Spleen (tissue), 11 donors: ENCODE data around the gene DPPA2. TPM values are rescaled to one million over a fixed set of nuclear protein-coding genes. Genes with fewer than 3 reads are reported as not detected.

Source experiments
- DNase-seq: peaks from one replicate; pipeline ENCODE4 v3.0.0-alpha.2; 2020
- H3K27ac ChIP-seq, 8 donors: fragments of 200-600 bp; sonication (generic) in 7 of 8; 1 replicate in 4 of 8; 2 replicates in 4 of 8; pipeline versions ENCODE4 v1.5.0 to v1.8.0; 2016 to 2021; ENCODE audit warnings: inconsistent platforms in 4 of 8, mild to moderate bottlenecking in 4 of 8, moderate library complexity in 1 of 8
- H3K27me3 ChIP-seq, 7 donors: fragments of 200-600 bp; sonication (generic) in 6 of 7; replicated peaks in 1 of 7; 1 replicate in 4 of 7; 2 replicates in 3 of 7; pipeline versions ENCODE4 v1.5.0 to v1.8.0; 2016 to 2021; ENCODE audit warnings: inconsistent platforms in 3 of 7, mild to moderate bottlenecking in 1 of 7
- H3K36me3 ChIP-seq, 6 donors: fragments of 200-600 bp; sonication (generic) in 5 of 6; 1 replicate in 4 of 6; 2 replicates in 2 of 6; pipeline versions ENCODE4 v1.5.0 to v1.8.0; 2016 to 2021; ENCODE audit warnings: inconsistent platforms in 2 of 6
- H3K4me1 ChIP-seq, 6 donors: fragments of 200-600 bp; sonication (generic) in 5 of 6; 1 replicate in 3 of 6; 2 replicates in 3 of 6; pipeline versions ENCODE4 v1.5.0 to v1.8.0; 2016 to 2021; ENCODE audit warnings: inconsistent platforms in 3 of 6
- H3K4me3 ChIP-seq, 8 donors: fragments of 200-600 bp; sonication (generic) in 7 of 8; 1 replicate in 4 of 8; 2 replicates in 4 of 8; pipeline versions ENCODE4 v1.5.0 to v1.8.0; 2016 to 2021; ENCODE audit warnings: inconsistent platforms in 4 of 8, mild to moderate bottlenecking in 4 of 8, moderate library complexity in 2 of 8
- H3K9me3 ChIP-seq, 8 donors: fragments of 200-600 bp; sonication (generic) in 7 of 8; 1 replicate in 4 of 8; 2 replicates in 4 of 8; pipeline versions ENCODE4 v1.5.0 to v1.8.0; 2016 to 2021; ENCODE audit warnings: inconsistent platforms in 4 of 8
- CTCF ChIP-seq, 11 experiments: fragments of 200-600 bp in 7 of 11; fragments of 450-650 bp in 4 of 11; sonication (generic) in 4 of 11; IDR thresholded peaks in 8 of 11; conservative IDR thresholded peaks in 3 of 11; 1 replicate in 7 of 11; 2 replicates in 4 of 11; pipeline versions ENCODE4 v1.4.0 to v1.8.0; 2016 to 2021; ENCODE audit warnings: antibody characterized with exemption in 11 of 11, inconsistent platforms in 4 of 11, mild to moderate bottlenecking in 1 of 11
- POLR2A ChIP-seq, 3 donors: fragments of 450-650 bp; IDR thresholded peaks; one replicate each; pipeline ENCODE4 v1.5.1; 2017; ENCODE audit warnings: antibody characterized with exemption in 3 of 3, mild to moderate bottlenecking in 1 of 3
- POLR2AphosphoS5 ChIP-seq, 3 donors: sonication (generic); formaldehyde crosslinking; IDR thresholded peaks; one replicate each; pipeline ENCODE4 v1.5.1; 2017; ENCODE audit warnings: antibody characterized with exemption in 3 of 3
- WGBS, 5 donors: extraction: QIAGEN DNeasy Blood & Tissue Kit in 3 of 5; methylation state at CpG; one replicate each; pipeline versions ENCODE4 v1.1.5 to v1.1.7; 2013 to 2018; 5-methylcytosine and 5-hydroxymethylcytosine counted together
- intact Hi-C: fragments of 100-400 bp; cut with DNase I; formaldehyde crosslinking; loops from one replicate; pipeline ENCODE4 v1.15.0; 2023; ENCODE audit warnings: low total_unique reads
- polyA plus RNA-seq, 3 donors: library from polyadenylated mRNA; stranded (reverse); fragments of 200-250 nt; gene quantifications; one replicate each; pipeline ENCODE4 v1.2.1, GENCODE V29; 2013
- total RNA-seq, 7 donors: library from RNA; depleted of rRNA in 3 of 7; stranded (reverse); fragments of >200 nt in 3 of 7; fragmentation: NEBNext Ultra II Directional in 4 of 7; extraction: Animal tissue kit (Norgen Biotek cat#: 25700) in 4 of 7; gene quantifications; one replicate each; pipeline versions ENCODE4 v1.1.0 to v1.2.1, GENCODE V29; 2016 to 2021
- donor health status: healthy with polysubstance abuse.
- donor health status: DM: no; HTN: no; CAD: no; lungs with moderate emphysema.
- donor health status: DM: no; HTN: no; CAD: no.
- donor health status: Bipolar disorder and iron deficiency.
- donor health status: healthy.
- donor health status: DM: no; HTN: no; CAD: no.
- donor health status: DM: yes; HTN: yes; CAD: no.

Gene DPPA2
- total and polyA plus RNA-seq, 10 donors, result not detected

- intact Hi-C loops, result no loop called here
- H3K27ac ChIP-seq, result no peak overlapping the region
- 17 to 28% (median 20%) methylated on average over 4 of the region's 4 CpGs for WGBS, 5 donors
- no peak overlapping the region for H3K4me3 ChIP-seq
- TF ChIP-seq POLR2AphosphoS5 (IDR thresholded peaks at IDR 0.05) (no peak), CTCF (IDR thresholded peaks at IDR 0.05 in 8 of 11, conservative IDR thresholded peaks at IDR 0.05 in 3 of 11) (no peak), POLR2A (IDR thresholded peaks at IDR 0.05) (no peak)
- H3K36me3 ChIP-seq, result no peaks in the 10 kb centered on the region
- peaks cover 0 to 43% (median 9%) of the 10 kb centered on the region in 7 donors for H3K27me3 ChIP-seq
- peaks cover 0 to 13% (median 8%) of the 10 kb centered on the region in 6 donors for H3K4me1 ChIP-seq
- H3K9me3 ChIP-seq, result peaks cover 0 to 2% (median 0%) of the 10 kb centered on the region in 8 donors
- no peak for DNase-seq
These were observed 22.0 kb upstream of the DPPA2 start for GRCh38 chr3:109338322-109338721.

GRCh38 chr3:109337393-109337792 lies 21.1 kb upstream of the DPPA2 start, which contains the start of gene DPPA4:
Gene DPPA4, minus strand, starts transcription at chr3:109337546. Its CDS starts 29 bp downstream, at chr3:109337517.
- peaks cover 0 to 43% (median 9%) of the 10 kb centered on the region in 7 donors for H3K27me3 ChIP-seq
- H3K36me3 ChIP-seq, result no peaks in the 10 kb centered on the region
- WGBS, 5 donors, result 30 to 54% (median 43%) methylated on average over 5 of the region's 5 CpGs
- peak within 1 kb of the TSS in 6 of 8 donors; percentile 15 to 53 (median 21) for H3K4me3 ChIP-seq
- H3K9me3 ChIP-seq, result peaks cover 0 to 2% (median 0%) of the 10 kb centered on the region in 8 donors
- intact Hi-C loops, result no loop called here
- no peak for DNase-seq
- H3K27ac ChIP-seq, result no peak within 1 kb of the TSS
- TF ChIP-seq CTCF (IDR thresholded peaks at IDR 0.05 in 8 of 11, conservative IDR thresholded peaks at IDR 0.05 in 3 of 11), result no peak
- no peak for TF ChIP-seq POLR2AphosphoS5 (IDR thresholded peaks at IDR 0.05)
- TF ChIP-seq POLR2A (IDR thresholded peaks at IDR 0.05), result no peak
- H3K4me1 ChIP-seq, result peaks cover 0 to 13% (median 8%) of the 10 kb centered on the region in 6 donors

- Histone ChIP-seq H3K9me3 (peaks cover 0 to 2% (median 0%) of the 10 kb centered on the region in 8 donors), H3K4me1 (peaks cover 0 to 13% (median 8%) of the 10 kb centered on the region in 6 donors), H3K27me3 (peaks cover 0 to 43% (median 9%) of the 10 kb centered on the region in 7 donors), H3K4me3 (peak overlapping the region in 6 of 8 donors; percentile 15 to 53 (median 21)), H3K36me3 (no peaks in the 10 kb centered on the region), H3K27ac (no peak overlapping the region)
- 5 to 9% (median 6%) methylated on average over 17 of the region's 17 CpGs for WGBS, 5 donors
- TF ChIP-seq POLR2AphosphoS5 (IDR thresholded peaks at IDR 0.05) (no peak), POLR2A (IDR thresholded peaks at IDR 0.05) (no peak), CTCF (IDR thresholded peaks at IDR 0.05 in 8 of 11, conservative IDR thresholded peaks at IDR 0.05 in 3 of 11) (no peak)
- intact Hi-C loops, result no loop called here
- no peak for DNase-seq
These were observed 20.1 kb upstream of the DPPA2 start for GRCh38 chr3:109336291-109336861.

- 81 to 95% (median 90%) methylated on average over 1 of the region's 1 CpG for WGBS, 5 donors
- DNase-seq, result no peak
- Histone ChIP-seq H3K4me1 (peaks cover 0 to 13% (median 8%) of the 10 kb centered on the region in 6 donors), H3K36me3 (no peaks in the 10 kb centered on the region), H3K27ac (no peak overlapping the region), H3K4me3 (no peak overlapping the region), H3K27me3 (peaks cover 0 to 43% (median 9%) of the 10 kb centered on the region in 7 donors), H3K9me3 (no peaks in the 10 kb centered on the region)
- intact Hi-C loops, result no loop called here
- TF ChIP-seq POLR2AphosphoS5 (IDR thresholded peaks at IDR 0.05) (no peak), CTCF (IDR thresholded peaks at IDR 0.05 in 8 of 11, conservative IDR thresholded peaks at IDR 0.05 in 3 of 11) (no peak), POLR2A (IDR thresholded peaks at IDR 0.05) (no peak)
These were observed 18.3 kb upstream of the DPPA2 start for GRCh38 chr3:109334572-109334971.
